HG03442 (cell line): ENCODE data around the gene KRT38.
"Not testable (repeated sequence)": the region's sequence is repeated elsewhere in the genome, so short reads cannot be mapped to it uniquely, and the experiment has no call there.

Source experiments
- ATAC-seq: cut with Tn5 transposase; IDR thresholded peaks from one replicate; pipeline ENCODE4 v1.9.1; 2021; ENCODE audit warnings: mild to moderate bottlenecking, moderate library complexity; ENCODE audit not compliant: unreplicated experiment

Gene KRT38

GRCh38 chr17:41396996-41397660 is 43.7 kb downstream of the KRT38 start, which contains the start of gene KRT31:
Gene KRT31 (minus strand): TSS chr17:41397608. CDS start chr17:41397539, 69 bp downstream.
- no peak for ATAC-seq

GRCh38 chr17:41396340-41396739 is 44.4 kb downstream of the KRT38 start:
- no peak for ATAC-seq

GRCh38 chr17:41395611-41396010 is 45.2 kb downstream of the KRT38 start:
- ATAC-seq = no peak

- not testable (repeated sequence) for ATAC-seq
Measured at GRCh38 chr17:41395044-41395443, 45.7 kb downstream of the KRT38 start.

GRCh38 chr17:41394254-41394996 is 46.4 kb downstream of the KRT38 start:
- ATAC-seq = no peak

- ATAC-seq = no peak
Measured at GRCh38 chr17:41393826-41394225, 47.0 kb downstream of the KRT38 start.

GRCh38 chr17:41393294-41393693 is 47.5 kb downstream of the KRT38 start:
- ATAC-seq = no peak

- no peak for ATAC-seq
Measured at GRCh38 chr17:41392278-41392677, 48.5 kb downstream of the KRT38 start.

GRCh38 chr17:41391535-41391934 is 49.2 kb downstream of the KRT38 start:
- no peak for ATAC-seq

GRCh38 chr17:41390411-41390938 is 50.3 kb downstream of the KRT38 start:
- ATAC-seq = no peak

GRCh38 chr17:41387670-41388069 is 53.1 kb downstream of the KRT38 start:
- no peak for ATAC-seq

- ATAC-seq = no peak
Measured at GRCh38 chr17:41386227-41386626, 54.6 kb downstream of the KRT38 start.
